IMR-90 (cell line): ENCODE results near the gene PLD1. TPM values are rescaled to one million over a fixed set of nuclear protein-coding genes. Genes with fewer than 3 reads are reported as not detected.

Experiments used
- ATAC-seq: fragments of 200-7000 bp; cut with Tn5 transposase; 2 replicates; pipeline ENCODE4 v1.9.1; 2020; ENCODE audit warnings: low read depth, mild to moderate bottlenecking, moderate library complexity
- BruUV-seq: library from RNA; stranded (reverse); fragments of 400-500 nt; replicated peaks from 2 replicates; lab custom pipeline; 2021; lab: Mats Ljungman, UMichigan
- CTCF ChIA-PET: fragments of 300-600 bp; formaldehyde crosslinking; extraction: SDS; loops from one replicate; lab custom pipeline; 2021; ENCODE audit warnings: antibody characterized with exemption; lab: Yijun Ruan, JAX
- POLR2A ChIA-PET: fragments of 300-600 bp; sonication (Branson Sonifier 250); formaldehyde crosslinking; loops from one replicate; lab custom pipeline; 2022; ENCODE audit warnings: antibody characterized with exemption; ENCODE audit not compliant: unreplicated experiment; lab: Charles Lee
- DNase-seq: peaks from one replicate; pipeline ENCODE4 v3.0.0; 2013
- H2AFZ ChIP-seq: replicated peaks from 2 replicates; pipeline ENCODE3; 2013; ENCODE audit warnings: low read length, mild to moderate bottlenecking; ENCODE audit not compliant: poor library complexity
- H2AK5ac ChIP-seq: 2 replicates; pipeline ENCODE4 v1.6.1; 2013; ENCODE audit warnings: low read depth, low read length, inconsistent platforms
- H2AK9ac ChIP-seq: replicated peaks from 2 replicates; pipeline ENCODE3; 2013; ENCODE audit warnings: mild to moderate bottlenecking, low read depth, low read length, moderate library complexity; ENCODE audit not compliant: poor library complexity
- H2BK120ac ChIP-seq: 2 replicates; pipeline ENCODE4 v1.6.1; 2013; ENCODE audit warnings: low read depth, low read length, inconsistent platforms
- H2BK15ac ChIP-seq: 3 replicates; pipeline ENCODE4 v1.6.1; 2013; ENCODE audit warnings: low read depth, low read length, inconsistent platforms
- H2BK20ac ChIP-seq: 2 replicates; pipeline ENCODE4 v1.6.1; 2013; ENCODE audit warnings: low read depth, mild to moderate bottlenecking, inconsistent platforms, low read length, moderate library complexity
- H2BK5ac ChIP-seq: 2 replicates; pipeline ENCODE4 v1.6.1; 2013; ENCODE audit warnings: mild to moderate bottlenecking, low read depth, low read length, inconsistent platforms; ENCODE audit not compliant: poor library complexity, severe bottlenecking
- H3K14ac ChIP-seq: replicated peaks from 2 replicates; pipeline ENCODE4 v1.6.1; 2013; ENCODE audit warnings: low read depth, low read length, inconsistent platforms
- H3K18ac ChIP-seq: 2 replicates; pipeline ENCODE4 v1.6.1; 2013; ENCODE audit warnings: low read depth, low read length, control low read depth
- H3K23ac ChIP-seq: 2 replicates; pipeline ENCODE4 v1.6.1; 2013; ENCODE audit warnings: low read depth, low read length, inconsistent platforms
- H3K27ac ChIP-seq: 2 replicates; pipeline ENCODE4 v1.5.1; 2013; ENCODE audit warnings: mild to moderate bottlenecking, control low read depth, low read length; ENCODE audit not compliant: insufficient read depth
- H3K27me3 ChIP-seq: 2 replicates; pipeline ENCODE4 v1.6.1; 2013; ENCODE audit warnings: low read length; ENCODE audit not compliant: control insufficient read depth, insufficient read depth
- H3K36me3 ChIP-seq: 2 replicates; pipeline ENCODE4 v1.6.1; 2013; ENCODE audit warnings: low read length, mixed read lengths; ENCODE audit not compliant: control insufficient read depth, insufficient read depth
- H3K4ac ChIP-seq: 2 replicates; pipeline ENCODE4 v1.6.1; 2013; ENCODE audit warnings: low read depth, low read length, inconsistent platforms
- H3K4me1 ChIP-seq: 2 replicates; pipeline ENCODE4 v1.6.1; 2013; ENCODE audit warnings: low read length, mixed read lengths; ENCODE audit not compliant: control insufficient read depth, insufficient read depth
- H3K4me2 ChIP-seq: 2 replicates; pipeline ENCODE4 v1.6.1; 2013; ENCODE audit warnings: low read depth, mild to moderate bottlenecking, control low read depth, low read length, moderate library complexity
- H3K4me3 ChIP-seq: 2 replicates; pipeline ENCODE4 v1.5.1; 2013; ENCODE audit warnings: low read depth, mild to moderate bottlenecking, control low read depth, low read length, moderate library complexity; ENCODE audit not compliant: insufficient read depth
- H3K56ac ChIP-seq: 2 replicates; pipeline ENCODE4 v1.6.1; 2013; ENCODE audit warnings: low read length, inconsistent platforms; ENCODE audit not compliant: insufficient read depth; ENCODE audit errors: extremely low read depth
- H3K79me1 ChIP-seq, 2 experiments: 2 replicates each; pipeline ENCODE4 v1.6.1; 2013; ENCODE audit warnings: low read length in 2 of 2, inconsistent platforms in 1 of 2, low read depth in 1 of 2
- H3K9ac ChIP-seq: 2 replicates; pipeline ENCODE4 v1.6.1; 2013; ENCODE audit warnings: low read depth, low read length, control low read depth
- H3K9me1 ChIP-seq: 2 replicates; pipeline ENCODE4 v1.6.1; 2013; ENCODE audit warnings: low read length, inconsistent platforms; ENCODE audit not compliant: insufficient read depth
- H3K9me3 ChIP-seq: 2 replicates; pipeline ENCODE4 v1.6.1; 2013; ENCODE audit warnings: low read length; ENCODE audit not compliant: control insufficient read depth, insufficient read depth
- H4K20me1 ChIP-seq: 2 replicates; pipeline ENCODE4 v1.6.1; 2013; ENCODE audit warnings: low read length, inconsistent platforms; ENCODE audit not compliant: insufficient read depth
- H4K5ac ChIP-seq: 2 replicates; pipeline ENCODE4 v1.6.1; 2013; ENCODE audit warnings: mild to moderate bottlenecking, low read depth, low read length, control low read depth
- H4K8ac ChIP-seq, 2 experiments: 2 replicates each; pipeline ENCODE4 v1.6.1; 2013; ENCODE audit warnings: low read depth in 2 of 2, low read length in 2 of 2, control low read depth in 1 of 2, inconsistent platforms in 1 of 2
- H4K91ac ChIP-seq: 2 replicates; pipeline ENCODE4 v1.6.1; 2013; ENCODE audit warnings: low read depth, low read length, inconsistent platforms; ENCODE audit not compliant: insufficient read depth
- BHLHE40 ChIP-seq: fragments of 150-350 bp; IDR thresholded peaks from 2 replicates; pipeline ENCODE4 v1.6.1; 2016; ENCODE audit warnings: mild to moderate bottlenecking, low read depth, low read length
- CEBPB ChIP-seq: IDR thresholded peaks from 2 replicates; pipeline ENCODE4 v1.6.1; 2012; ENCODE audit warnings: low read depth, low read length, improper control_type of control experiment
- CHD1 ChIP-seq: IDR thresholded peaks from 2 replicates; pipeline ENCODE4 v1.6.1; 2012; ENCODE audit warnings: low read depth, low read length, improper control_type of control experiment
- ELK1 ChIP-seq: fragments of 150-350 bp; IDR thresholded peaks from 2 replicates; pipeline ENCODE4 v1.6.1; 2016; ENCODE audit warnings: low read depth, mild to moderate bottlenecking, low read length, moderate library complexity, borderline replicate concordance
- FOS ChIP-seq: fragments of 150-350 bp; IDR thresholded peaks from 2 replicates; pipeline ENCODE4 v1.6.1; 2016; ENCODE audit warnings: low read depth, low read length
- MAFK ChIP-seq: IDR thresholded peaks from 2 replicates; pipeline ENCODE4 v1.6.1; 2012; ENCODE audit warnings: low read depth, low read length, improper control_type of control experiment
- MAZ ChIP-seq: IDR thresholded peaks from 2 replicates; pipeline ENCODE4 v1.6.1; 2012; ENCODE audit warnings: low read depth, mild to moderate bottlenecking, low read length, improper control_type of control experiment, moderate library complexity, borderline replicate concordance
- MXI1 ChIP-seq: IDR thresholded peaks from 2 replicates; pipeline ENCODE4 v1.6.1; 2012; ENCODE audit warnings: low read depth, mild to moderate bottlenecking, low read length, moderate library complexity, borderline replicate concordance
- NFE2L2 ChIP-seq: fragments of 150-350 bp; IDR thresholded peaks from 2 replicates; pipeline ENCODE4 v1.6.1; 2016; ENCODE audit warnings: low read depth, mild to moderate bottlenecking, low read length
- POLR2A ChIP-seq: IDR thresholded peaks from 2 replicates; pipeline ENCODE4 v1.6.1; 2012; ENCODE audit warnings: mild to moderate bottlenecking, low read depth, low read length
- RAD21 ChIP-seq: IDR thresholded peaks from 2 replicates; pipeline ENCODE4 v1.6.1; 2012; ENCODE audit warnings: low read length, improper control_type of control experiment
- RCOR1 ChIP-seq: IDR thresholded peaks from 2 replicates; pipeline ENCODE4 v1.6.1; 2012; ENCODE audit warnings: mild to moderate bottlenecking, low read length, improper control_type of control experiment; ENCODE audit not compliant: insufficient replicate concordance
- RFX5 ChIP-seq: IDR thresholded peaks from 2 replicates; pipeline ENCODE4 v1.8.0; 2012; ENCODE audit warnings: low read depth, mild to moderate bottlenecking, low read length, moderate library complexity
- SMC3 ChIP-seq: fragments of 150-350 bp; IDR thresholded peaks from 2 replicates; pipeline ENCODE4 v1.6.1; 2016; ENCODE audit warnings: low read depth, mild to moderate bottlenecking, antibody characterized with exemption, low read length, moderate library complexity
- dilution Hi-C: fragments of 300-500 bp; cut with HindIII; formaldehyde crosslinking; loops from one replicate; pipeline ENCODE4 v1.14.3; 2018; ENCODE audit warnings: low sequenced_read_pairs; ENCODE audit not compliant: unreplicated experiment
- in situ Hi-C: fragments of 300-500 bp; cut with MboI; formaldehyde crosslinking; loops from 3 replicates; pipeline ENCODE4 v1.14.3; 2019; ENCODE audit warnings: low sequenced_read_pairs, inconsistent platforms, mixed read lengths
- intact Hi-C: fragments of 100-400 bp; cut with micrococcal nuclease; formaldehyde crosslinking; loops from 2 replicates; pipeline ENCODE4 v1.10.0; 2022
- polyA plus RNA-seq, 3 experiments: library from polyadenylated mRNA; depleted of rRNA; stranded (reverse); fragments of >200 nt; gene quantifications; 2 replicates each; pipeline ENCODE4 v1.2.3, GENCODE V29; 2012; ENCODE audit warnings: low replicate concordance in 1 of 3
- total RNA-seq: library from RNA; depleted of rRNA; stranded (reverse); fragments of >200 nt; gene quantifications from 2 replicates; pipeline ENCODE4 v1.2.3, GENCODE V29; 2012
- TF ChIP-seq, protein P1 (sequence below): fragments of 150-350 bp; IDR thresholded peaks from 2 replicates; pipeline ENCODE4 v1.6.1; 2017; ENCODE audit warnings: mild to moderate bottlenecking, antibody characterized with exemption, low read length, low read depth
- TF ChIP-seq, protein P2 (sequence below): conservative IDR thresholded peaks from 2 replicates; pipeline ENCODE4 v1.5.1; 2012; ENCODE audit warnings: mild to moderate bottlenecking, low read depth, low read length, improper control_type of control experiment

PLD1 gene
- total and polyA plus RNA-seq, 2 of the 4 experiments (the other 2 are of a cell fraction): 3.3 to 9.7 TPM

DNA sequence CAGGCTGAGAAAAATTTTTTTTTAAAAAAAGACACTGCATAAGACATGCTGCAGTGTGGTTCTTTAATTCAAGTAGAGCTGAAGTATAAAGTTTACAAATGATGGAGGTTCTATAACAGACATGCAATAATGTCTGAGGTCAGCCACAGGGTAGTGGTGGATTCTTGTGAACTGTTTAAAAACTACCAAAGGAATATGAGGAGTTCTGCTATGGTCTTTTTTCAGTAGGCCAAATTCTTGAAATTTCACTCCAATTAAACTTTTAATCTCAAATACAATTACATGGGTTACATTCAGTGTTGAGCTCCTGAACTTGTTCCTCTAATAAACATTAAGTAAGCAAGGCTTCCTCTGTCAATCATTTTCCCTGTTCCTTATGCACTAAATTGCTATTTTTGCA is 122.7 kb downstream of the PLD1 start:
- intact Hi-C loops: no loop called here
- no peak overlapping the region for H2AFZ ChIP-seq
- H3K9me1 ChIP-seq: no peaks in the 10 kb centered on the region
- H4K5ac ChIP-seq: no peak overlapping the region
- peaks cover 3% of the 10 kb centered on the region; the same call in 1 of the 2 replicates for H3K36me3 ChIP-seq
- DNase-seq (no peak), ATAC-seq (no peak)
- dilution Hi-C loops: no loop called here
- no peak overlapping the region for H4K8ac ChIP-seq
- H4K91ac ChIP-seq: no peak overlapping the region
- no peak overlapping the region for H3K23ac ChIP-seq
- H3K9ac ChIP-seq: no peak overlapping the region
- in situ Hi-C loops: no loop called here
- TF ChIP-seq MAZ (no peak), BHLHE40 (no peak), FOS (no peak), CHD1 (no peak), MAFK (no peak), MXI1 (no peak), RCOR1 (no peak), CEBPB (no peak), ELK1 (no peak), NFE2L2 (no peak), SMC3 (no peak), RFX5 (no peak), RAD21 (no peak), POLR2A (no peak)
- TF ChIP-seq, protein P1, sequence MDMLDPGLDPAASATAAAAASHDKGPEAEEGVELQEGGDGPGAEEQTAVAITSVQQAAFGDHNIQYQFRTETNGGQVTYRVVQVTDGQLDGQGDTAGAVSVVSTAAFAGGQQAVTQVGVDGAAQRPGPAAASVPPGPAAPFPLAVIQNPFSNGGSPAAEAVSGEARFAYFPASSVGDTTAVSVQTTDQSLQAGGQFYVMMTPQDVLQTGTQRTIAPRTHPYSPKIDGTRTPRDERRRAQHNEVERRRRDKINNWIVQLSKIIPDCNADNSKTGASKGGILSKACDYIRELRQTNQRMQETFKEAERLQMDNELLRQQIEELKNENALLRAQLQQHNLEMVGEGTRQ: no peak
- TF ChIP-seq, protein P2, sequence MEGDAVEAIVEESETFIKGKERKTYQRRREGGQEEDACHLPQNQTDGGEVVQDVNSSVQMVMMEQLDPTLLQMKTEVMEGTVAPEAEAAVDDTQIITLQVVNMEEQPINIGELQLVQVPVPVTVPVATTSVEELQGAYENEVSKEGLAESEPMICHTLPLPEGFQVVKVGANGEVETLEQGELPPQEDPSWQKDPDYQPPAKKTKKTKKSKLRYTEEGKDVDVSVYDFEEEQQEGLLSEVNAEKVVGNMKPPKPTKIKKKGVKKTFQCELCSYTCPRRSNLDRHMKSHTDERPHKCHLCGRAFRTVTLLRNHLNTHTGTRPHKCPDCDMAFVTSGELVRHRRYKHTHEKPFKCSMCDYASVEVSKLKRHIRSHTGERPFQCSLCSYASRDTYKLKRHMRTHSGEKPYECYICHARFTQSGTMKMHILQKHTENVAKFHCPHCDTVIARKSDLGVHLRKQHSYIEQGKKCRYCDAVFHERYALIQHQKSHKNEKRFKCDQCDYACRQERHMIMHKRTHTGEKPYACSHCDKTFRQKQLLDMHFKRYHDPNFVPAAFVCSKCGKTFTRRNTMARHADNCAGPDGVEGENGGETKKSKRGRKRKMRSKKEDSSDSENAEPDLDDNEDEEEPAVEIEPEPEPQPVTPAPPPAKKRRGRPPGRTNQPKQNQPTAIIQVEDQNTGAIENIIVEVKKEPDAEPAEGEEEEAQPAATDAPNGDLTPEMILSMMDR: no peak
- no peak overlapping the region for H3K56ac ChIP-seq
- H2BK20ac ChIP-seq: no peak overlapping the region
- CTCF ChIA-PET: no interaction called here
- no peaks in the 10 kb centered on the region for H4K20me1 ChIP-seq
- H3K4ac ChIP-seq: no peak overlapping the region
- H3K18ac ChIP-seq: no peak overlapping the region
- H3K79me1 ChIP-seq: no peaks in the 10 kb centered on the region
- no peak overlapping the region for H3K4me3 ChIP-seq
- H3K4me1 ChIP-seq: no peaks in the 10 kb centered on the region; the same call in 1 of the 2 replicates
- H3K27me3 ChIP-seq: no peaks in the 10 kb centered on the region
- no peak overlapping the region for H2BK5ac ChIP-seq
- H2AK5ac ChIP-seq: no peak overlapping the region
- H2AK9ac ChIP-seq: no peak overlapping the region
- no peak overlapping the region for H3K14ac ChIP-seq
- POLR2A ChIA-PET: no interaction called here
- H2BK15ac ChIP-seq: no peak overlapping the region
- H3K4me2 ChIP-seq: no peak overlapping the region
- H3K9me3 ChIP-seq: no peaks in the 10 kb centered on the region
- no peak overlapping the region for H2BK120ac ChIP-seq
- no peak overlapping the region for H3K27ac ChIP-seq
- BruUV-seq: no TSS peak
